Keratinocyte (primary cell): Measurements from ENCODE around the gene TMEM26. TPM values are rescaled to one million over a fixed set of nuclear protein-coding genes. Genes with fewer than 3 reads are reported as not detected.

Experiments
- DNase-seq: peaks from one replicate; pipeline ENCODE4 v3.0.0-alpha.2; 2011; ENCODE audit warnings: low read depth, missing footprints, low spot score
- FAIRE-seq: peaks from 2 replicates; lab custom pipeline; 2011; peaks lifted over from hg19 to GRCh38; lab: Jason Lieb, UNC
- H2AFZ ChIP-seq: 2 replicates; pipeline ENCODE4 v1.6.0; 2012; ENCODE audit warnings: low read length, control low read depth, inconsistent platforms; ENCODE audit not compliant: control insufficient read depth
- H3K27ac ChIP-seq: 2 replicates; pipeline ENCODE4 v1.5.1; 2011; ENCODE audit warnings: low read length; ENCODE audit not compliant: control insufficient read depth, insufficient read depth
- H3K27me3 ChIP-seq: 3 replicates; pipeline ENCODE4 v1.6.0; 2011; ENCODE audit warnings: low read length; ENCODE audit not compliant: control insufficient read depth, insufficient read depth; ENCODE audit errors: extremely low read depth
- H3K36me3 ChIP-seq, 2 experiments: 2 replicates in 1 of 2; 3 replicates in 1 of 2; pipeline ENCODE4 v1.5.1; 2011; ENCODE audit warnings: low read length in 2 of 2, mild to moderate bottlenecking in 1 of 2; ENCODE audit not compliant: control insufficient read depth in 2 of 2, insufficient read depth in 2 of 2; ENCODE audit errors: extremely low read depth in 1 of 2
- H3K4me1 ChIP-seq: 3 replicates; pipeline ENCODE4 v1.5.1; 2011; ENCODE audit warnings: low read length; ENCODE audit not compliant: control insufficient read depth, insufficient read depth; ENCODE audit errors: extremely low read depth
- H3K4me2 ChIP-seq: 3 replicates; pipeline ENCODE4 v1.6.0; 2011; ENCODE audit warnings: low read depth, low read length; ENCODE audit not compliant: control insufficient read depth, insufficient read depth; ENCODE audit errors: extremely low read depth
- H3K4me3 ChIP-seq, 3 experiments: fragments of 200-600 bp in 1 of 3; sonication (generic) in 1 of 3; 2 replicates in 2 of 3; 3 replicates in 1 of 3; pipeline ENCODE4 v1.5.1; 2011 to 2016; ENCODE audit warnings: low read length in 3 of 3, mild to moderate bottlenecking in 3 of 3, control low read depth in 2 of 3, inconsistent platforms in 1 of 3, low read depth in 1 of 3, mixed read lengths in 1 of 3, mixed run types in 1 of 3, moderate library complexity in 1 of 3; ENCODE audit not compliant: control insufficient read depth in 2 of 3, insufficient read depth in 2 of 3; ENCODE audit errors: extremely low read depth in 1 of 3
- H3K79me2 ChIP-seq: 2 replicates; pipeline ENCODE4 v1.6.0; 2012; ENCODE audit warnings: low read length; ENCODE audit not compliant: control insufficient read depth, insufficient read depth
- H3K9ac ChIP-seq: 3 replicates; pipeline ENCODE4 v1.6.0; 2011; ENCODE audit warnings: low read length; ENCODE audit not compliant: control insufficient read depth, insufficient read depth; ENCODE audit errors: extremely low read depth
- H3K9me1 ChIP-seq: 3 replicates; pipeline ENCODE4 v1.6.0; 2011; ENCODE audit warnings: low read length; ENCODE audit not compliant: control insufficient read depth, insufficient read depth; ENCODE audit errors: extremely low read depth
- H3K9me3 ChIP-seq: 2 replicates; pipeline ENCODE4 v1.5.1; 2012; ENCODE audit warnings: low read depth, low read length; ENCODE audit not compliant: control insufficient read depth
- H4K20me1 ChIP-seq: 3 replicates; pipeline ENCODE4 v1.6.0; 2011; ENCODE audit warnings: low read length; ENCODE audit not compliant: control insufficient read depth, insufficient read depth; ENCODE audit errors: extremely low read depth
- CTCF ChIP-seq, 3 experiments: IDR thresholded peaks in 1 of 3; conservative IDR thresholded peaks in 1 of 3; optimal IDR thresholded peaks in 1 of 3; 2 replicates in 2 of 3; 3 replicates in 1 of 3; pipeline versions ENCODE3 to v1.5.1; 2011; ENCODE audit warnings: low read length in 3 of 3, mild to moderate bottlenecking in 3 of 3, moderate library complexity in 2 of 3, control low read depth in 1 of 3, inconsistent platforms in 1 of 3; ENCODE audit not compliant: insufficient read depth in 2 of 3; ENCODE audit errors: extremely low read depth in 1 of 3
- EZH2 ChIP-seq: IDR thresholded peaks from one replicate; pipeline ENCODE4 v1.6.1; 2012; ENCODE audit warnings: inconsistent platforms, mild to moderate bottlenecking, low read length, moderate library complexity
- dilution Hi-C: fragments of 300-500 bp; cut with MboI; formaldehyde crosslinking; loops from one replicate; pipeline ENCODE4 v1.7.0; 2020; ENCODE audit warnings: low sequenced_read_pairs; ENCODE audit not compliant: extremely low pct_ligation_motif_present
- polyA plus RNA-seq, 5 experiments: library from polyadenylated mRNA; depleted of rRNA in 3 of 5; stranded (reverse) in 3 of 5; stranded (forward) in 1 of 5; unstranded in 1 of 5; fragments of >200 nt; gene quantifications; 1 replicate in 1 of 5; 2 replicates in 3 of 5; 3 replicates in 1 of 5; pipeline versions ENCODE4 v1.2.1 to v1.2.3, GENCODE V29; 2011 to 2012; ENCODE audit warnings: missing spikeins in 2 of 5, low read depth in 1 of 5, low replicate concordance in 1 of 5

Gene TMEM26
- polyA plus RNA-seq, 1 donor (not counting 4 experiments of a cell fraction or from before 2014, with no cell fraction given): not detected

DNA sequence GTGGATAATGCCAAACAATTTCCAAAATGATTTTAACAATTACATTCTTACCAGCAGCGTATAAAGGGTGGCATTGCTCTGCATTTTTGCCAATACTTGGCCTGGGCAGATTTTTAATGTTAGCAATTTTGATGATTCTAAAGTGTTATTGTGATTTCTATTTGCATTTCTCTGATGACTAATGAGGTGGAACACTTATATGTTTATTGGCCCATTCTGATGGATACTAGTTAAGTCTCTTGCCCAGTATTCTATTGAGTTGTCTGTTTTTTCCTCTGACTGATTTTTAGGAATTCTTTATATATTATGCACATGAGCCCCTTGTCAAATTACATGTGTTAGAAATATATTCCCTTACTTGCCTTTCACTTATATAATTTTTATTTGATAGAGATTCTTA, 86.8 kb downstream of the TMEM26 start:
- FAIRE-seq: no peak
- dilution Hi-C loops: no loop called here

GRCh38 chr10:61364619-61365018, 88.6 kb downstream of the TMEM26 start:
- Histone ChIP-seq H3K4me3 (no peak overlapping the region), H3K4me1 (no peaks in the 10 kb centered on the region), H2AFZ (no peak overlapping the region), H4K20me1 (no peaks in the 10 kb centered on the region), H3K79me2 (no peaks in the 10 kb centered on the region), H3K9me1 (no peaks in the 10 kb centered on the region), H3K4me2 (no peak overlapping the region), H3K27me3 (no peaks in the 10 kb centered on the region), H3K36me3 (no peaks in the 10 kb centered on the region), H3K9ac (no peak overlapping the region), H3K9me3 (no peaks in the 10 kb centered on the region), H3K27ac (no peak overlapping the region)
- no peak for DNase-seq
- FAIRE-seq: no peak
- TF ChIP-seq EZH2 (no peak), CTCF (optimal IDR thresholded peaks at IDR 0.05 in 1 of 3, IDR thresholded peaks at IDR 0.05 in 1 of 3, conservative IDR thresholded peaks at IDR 0.05 in 1 of 3; ENCODE audit: extremely low read depth in 1 of 3, insufficient read depth in 2 of 3, low read length in 3 of 3) (no peak)
- dilution Hi-C loops: no loop called here

More for the DNA sequence above, 86.8 kb downstream of the TMEM26 start:
- H3K9ac ChIP-seq: no peak overlapping the region
- DNase-seq: no peak
- no peak overlapping the region for H3K4me3 ChIP-seq
- H4K20me1 ChIP-seq: no peaks in the 10 kb centered on the region
- no peaks in the 10 kb centered on the region for H3K27me3 ChIP-seq
- TF ChIP-seq EZH2 (no peak), CTCF (optimal IDR thresholded peaks at IDR 0.05 in 1 of 3, IDR thresholded peaks at IDR 0.05 in 1 of 3, conservative IDR thresholded peaks at IDR 0.05 in 1 of 3; ENCODE audit: extremely low read depth in 1 of 3, insufficient read depth in 2 of 3, low read length in 3 of 3) (no peak)
- H3K27ac ChIP-seq: no peak overlapping the region
- H3K4me1 ChIP-seq: no peaks in the 10 kb centered on the region
- no peaks in the 10 kb centered on the region for H3K79me2 ChIP-seq
- no peak overlapping the region for H2AFZ ChIP-seq
- no peaks in the 10 kb centered on the region for H3K36me3 ChIP-seq
- no peaks in the 10 kb centered on the region for H3K9me3 ChIP-seq
- no peak overlapping the region for H3K4me2 ChIP-seq
- no peaks in the 10 kb centered on the region for H3K9me1 ChIP-seq
